ENCODE results near the gene DPP3. TPM values are rescaled to one million over a fixed set of nuclear protein-coding genes. Genes with fewer than 3 reads are reported as not detected.

DPP3 gene
- polyA plus RNA-seq, 1 of the 3 experiments (the other 2 are of a cell fraction) = 70.6 TPM

DNA sequence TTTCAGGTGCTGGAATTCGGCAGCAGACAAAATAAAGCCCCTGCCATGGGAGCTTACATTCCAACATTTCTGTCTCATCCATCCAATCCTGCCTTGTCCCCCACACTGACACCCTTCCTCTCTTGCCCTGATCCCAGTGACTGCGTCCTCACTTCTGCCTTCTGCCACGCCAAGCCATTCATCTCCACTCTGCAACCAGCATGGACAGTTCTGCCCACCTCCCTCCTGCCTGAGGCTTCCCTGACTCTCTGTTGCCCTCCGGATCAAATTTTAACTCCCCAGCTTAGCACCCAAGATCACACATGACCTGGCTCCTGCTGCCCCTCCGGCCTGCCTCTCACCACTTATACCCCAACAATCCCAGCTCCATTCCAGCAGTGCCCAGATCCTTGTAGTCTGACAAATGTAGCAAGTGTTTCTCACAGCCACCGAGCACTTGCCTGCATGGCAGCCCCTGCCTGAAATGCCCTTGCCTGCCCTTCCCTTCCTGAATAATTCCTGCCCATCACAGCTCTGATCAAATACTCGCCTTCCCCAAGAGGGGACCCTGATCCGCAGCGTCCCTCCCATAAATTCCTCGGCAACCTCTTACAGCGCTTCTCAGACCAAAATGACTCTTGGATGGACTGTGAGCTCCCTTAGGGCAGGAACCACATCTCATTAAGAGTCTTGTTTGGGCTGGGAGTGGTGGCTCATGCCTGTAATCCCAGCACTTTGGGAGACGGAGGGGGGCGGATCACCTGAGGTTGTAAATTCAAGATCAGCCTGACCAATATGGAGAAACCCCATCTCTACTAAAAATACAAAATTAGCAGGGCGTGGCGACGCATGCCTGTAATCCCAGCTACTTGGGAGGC, 68.8 kb downstream of the DPP3 start:
- Histone ChIP-seq H3K4me2 (no peak overlapping the region), H3K36me3 (replicated peaks in 1 of 2; ENCODE audit: control insufficient read depth in 1 of 2, insufficient read depth in 2 of 2, low read length in 1 of 2) (no peaks in the 10 kb centered on the region), H3K4me3 (ENCODE audit: low read depth in 2 of 2, low read length in 1 of 2) (no peak overlapping the region), H3K27ac (ENCODE audit: low read depth in 2 of 2, low read length in 1 of 2) (no peak overlapping the region), H3K9me2 (no peaks in the 10 kb centered on the region), H3K9me3 (no peaks in the 10 kb centered on the region), H3F3A (replicated peaks; ENCODE audit: insufficient read depth) (peaks cover 4% of the 10 kb centered on the region), H4K20me1 (ENCODE audit: insufficient read depth) (no peaks in the 10 kb centered on the region), H2AFZ (ENCODE audit: low read depth) (no peak overlapping the region), H3K27me3 (ENCODE audit: insufficient read depth) (no peaks in the 10 kb centered on the region), H3K79me2 (ENCODE audit: insufficient read depth) (peaks cover 7% of the 10 kb centered on the region), H3K4me1 (ENCODE audit: control insufficient read depth in 1 of 2, insufficient read depth in 2 of 2, low read depth in 1 of 2, low read length in 1 of 2) (peaks cover 0 to 4% of the 10 kb centered on the region in 2 experiments; a peak in 1 of 4 replicates), H3K9ac (no peak overlapping the region)
- WGBS (ENCODE audit: low lambda C conversion rate) = 73% methylated on average over 16 of the region's 16 CpGs
- ChIA-PET CTCF (interaction anchor here (0.9 to 1.5 kb wide), 4 partner anchors 9 to 159 kb away, joined by 3 to 5 read pairs (median 3); no protein-coding TSS in a partner anchor), POLR2A (no interaction called here)
- TF ChIP-seq ELF1 (IDR thresholded peaks at IDR 0.05) = no peak
- no peak for TF ChIP-seq EP300 (IDR thresholded peaks at IDR 0.05; ENCODE audit: borderline replicate concordance in 1 of 2, low read depth in 1 of 2, low read length in 1 of 2)
- TF ChIP-seq, protein P1, sequence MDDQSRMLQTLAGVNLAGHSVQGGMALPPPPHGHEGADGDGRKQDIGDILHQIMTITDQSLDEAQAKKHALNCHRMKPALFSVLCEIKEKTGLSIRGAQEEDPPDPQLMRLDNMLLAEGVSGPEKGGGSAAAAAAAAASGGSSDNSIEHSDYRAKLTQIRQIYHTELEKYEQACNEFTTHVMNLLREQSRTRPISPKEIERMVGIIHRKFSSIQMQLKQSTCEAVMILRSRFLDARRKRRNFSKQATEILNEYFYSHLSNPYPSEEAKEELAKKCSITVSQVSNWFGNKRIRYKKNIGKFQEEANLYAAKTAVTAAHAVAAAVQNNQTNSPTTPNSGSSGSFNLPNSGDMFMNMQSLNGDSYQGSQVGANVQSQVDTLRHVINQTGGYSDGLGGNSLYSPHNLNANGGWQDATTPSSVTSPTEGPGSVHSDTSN (IDR thresholded peaks at IDR 0.05) = no peak
- no peak for TF ChIP-seq NFIC (IDR thresholded peaks at IDR 0.05; ENCODE audit: borderline replicate concordance)
- TF ChIP-seq, protein P2, sequence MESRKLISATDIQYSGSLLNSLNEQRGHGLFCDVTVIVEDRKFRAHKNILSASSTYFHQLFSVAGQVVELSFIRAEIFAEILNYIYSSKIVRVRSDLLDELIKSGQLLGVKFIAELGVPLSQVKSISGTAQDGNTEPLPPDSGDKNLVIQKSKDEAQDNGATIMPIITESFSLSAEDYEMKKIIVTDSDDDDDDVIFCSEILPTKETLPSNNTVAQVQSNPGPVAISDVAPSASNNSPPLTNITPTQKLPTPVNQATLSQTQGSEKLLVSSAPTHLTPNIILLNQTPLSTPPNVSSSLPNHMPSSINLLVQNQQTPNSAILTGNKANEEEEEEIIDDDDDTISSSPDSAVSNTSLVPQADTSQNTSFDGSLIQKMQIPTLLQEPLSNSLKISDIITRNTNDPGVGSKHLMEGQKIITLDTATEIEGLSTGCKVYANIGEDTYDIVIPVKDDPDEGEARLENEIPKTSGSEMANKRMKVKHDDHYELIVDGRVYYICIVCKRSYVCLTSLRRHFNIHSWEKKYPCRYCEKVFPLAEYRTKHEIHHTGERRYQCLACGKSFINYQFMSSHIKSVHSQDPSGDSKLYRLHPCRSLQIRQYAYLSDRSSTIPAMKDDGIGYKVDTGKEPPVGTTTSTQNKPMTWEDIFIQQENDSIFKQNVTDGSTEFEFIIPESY (IDR thresholded peaks at IDR 0.05; ENCODE audit: borderline replicate concordance, low read depth) = no peak
- TF ChIP-seq POLR2AphosphoS5 (IDR thresholded peaks at IDR 0.05; ENCODE audit: low read depth, low read length) = no peak
- TF ChIP-seq, protein P3, sequence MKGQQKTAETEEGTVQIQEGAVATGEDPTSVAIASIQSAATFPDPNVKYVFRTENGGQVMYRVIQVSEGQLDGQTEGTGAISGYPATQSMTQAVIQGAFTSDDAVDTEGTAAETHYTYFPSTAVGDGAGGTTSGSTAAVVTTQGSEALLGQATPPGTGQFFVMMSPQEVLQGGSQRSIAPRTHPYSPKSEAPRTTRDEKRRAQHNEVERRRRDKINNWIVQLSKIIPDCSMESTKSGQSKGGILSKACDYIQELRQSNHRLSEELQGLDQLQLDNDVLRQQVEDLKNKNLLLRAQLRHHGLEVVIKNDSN (IDR thresholded peaks at IDR 0.05; ENCODE audit: borderline replicate concordance, low read depth) = no peak
- no peak for TF ChIP-seq CHD2 (IDR thresholded peaks at IDR 0.05; ENCODE audit: low read length, partially characterized antibody)
- TF ChIP-seq NRF1 (IDR thresholded peaks at IDR 0.05; ENCODE audit: low read depth, low read length) = no peak
- TF ChIP-seq SMC3 (IDR thresholded peaks at IDR 0.05; ENCODE audit: low read depth, low read length) = no peak
- TF ChIP-seq RCOR1 (IDR thresholded peaks at IDR 0.05; ENCODE audit: low read length) = no peak
- TF ChIP-seq RAD21 (IDR thresholded peaks at IDR 0.05; ENCODE audit: low read length) = no peak
- TF ChIP-seq TEAD4 (IDR thresholded peaks at IDR 0.05; ENCODE audit: borderline replicate concordance, insufficient read depth) = no peak
- DNase-seq = no peak
